Testis (tissue), 2 donors: ENCODE results near the gene SULT1A3.
"Not testable (repeated sequence)": the region's sequence is repeated elsewhere in the genome, so short reads cannot be mapped to it uniquely, and the experiment has no call there.

ENCODE experiments used
- CTCF ChIP-seq, 3 experiments: fragments of 450-650 bp in 2 of 3; fragments of 200-600 bp in 1 of 3; sonication (generic) in 1 of 3; IDR thresholded peaks; one replicate each; pipeline ENCODE4 v1.5.1; 2016 to 2019; ENCODE audit warnings: antibody characterized with exemption in 3 of 3, mild to moderate bottlenecking in 2 of 3, moderate library complexity in 1 of 3
- POLR2A ChIP-seq: fragments of 450-650 bp; IDR thresholded peaks from one replicate; pipeline ENCODE4 v1.6.1; 2017; ENCODE audit warnings: antibody characterized with exemption, mild to moderate bottlenecking, moderate library complexity

GRCh38 chr16:30168746-30169145 lies 30.3 kb upstream of the SULT1A3 start:
- not testable (repeated sequence) for TF ChIP-seq CTCF (IDR thresholded peaks at IDR 0.05); POLR2A
